Peyer's patch (tissue), 4 donors: ENCODE data around the gene DIP2A. TPM values are rescaled to one million over a fixed set of nuclear protein-coding genes. Genes with fewer than 3 reads are reported as not detected.

Source experiments
- DNase-seq, 3 donors: peaks; one replicate each; pipeline ENCODE4 v3.0.0-alpha.2; 2017 to 2019
- H3K27ac ChIP-seq, 4 donors: fragments of 200-600 bp; sonication (generic); one replicate each; pipeline ENCODE4 v1.5.1; 2016 to 2019
- H3K27me3 ChIP-seq, 2 donors: fragments of 200-600 bp; sonication (generic); one replicate each; pipeline ENCODE4 v1.5.1; 2019
- H3K36me3 ChIP-seq, 3 donors: fragments of 200-600 bp; sonication (generic); one replicate each; pipeline ENCODE4 v1.5.1; 2016 to 2019
- H3K4me1 ChIP-seq, 4 donors: fragments of 200-600 bp; sonication (generic); one replicate each; pipeline ENCODE4 v1.5.1; 2016 to 2019
- H3K4me3 ChIP-seq, 4 donors: fragments of 200-600 bp; sonication (generic); 1 replicate in 3 of 4; 2 replicates in 1 of 4; pipeline ENCODE4 v1.5.1; 2016 to 2019; ENCODE audit warnings: mild to moderate bottlenecking in 1 of 4
- H3K9me3 ChIP-seq, 4 donors: fragments of 200-600 bp; sonication (generic); one replicate each; pipeline ENCODE4 v1.5.1; 2016 to 2019; ENCODE audit warnings: mild to moderate bottlenecking in 1 of 4
- CTCF ChIP-seq, 6 experiments: fragments of 450-650 bp in 4 of 6; fragments of 200-600 bp in 2 of 6; sonication (generic) in 1 of 6; IDR thresholded peaks; one replicate each; pipeline ENCODE4 v1.5.1; 2017 to 2019; ENCODE audit warnings: antibody characterized with exemption in 6 of 6, mild to moderate bottlenecking in 3 of 6, moderate library complexity in 1 of 6
- POLR2A ChIP-seq, 2 donors: fragments of 450-650 bp; IDR thresholded peaks; one replicate each; pipeline ENCODE4 v1.5.1; 2017; ENCODE audit warnings: antibody characterized with exemption in 2 of 2, mild to moderate bottlenecking in 2 of 2, moderate library complexity in 2 of 2
- total RNA-seq, 4 donors: library from RNA; depleted of rRNA; stranded (reverse); fragments of >200 nt; gene quantifications; one replicate each; pipeline ENCODE4 v1.1.0, GENCODE V29; 2016

DIP2A gene
- total RNA-seq, 4 donors from 2014 or later, result 69.9 to 108 (median 85.3) TPM

- DNase-seq, result no peak
- no peaks in the 10 kb centered on the region for H3K9me3 ChIP-seq
- no peaks in the 10 kb centered on the region for H3K4me1 ChIP-seq
- no peak overlapping the region for H3K4me3 ChIP-seq
- peaks cover 0 to 63% (median 0%) of the 10 kb centered on the region in 3 donors for H3K36me3 ChIP-seq
- TF ChIP-seq CTCF (IDR thresholded peaks at IDR 0.05) (no peak), POLR2A (IDR thresholded peaks at IDR 0.05) (no peak)
- no peaks in the 10 kb centered on the region for H3K27me3 ChIP-seq
- H3K27ac ChIP-seq, result no peak overlapping the region
These were observed 30.4 kb upstream of the DIP2A start for GRCh38 chr21:46428286-46428685.

- DNase-seq, result peak in 1 of 3 donors; percentile 39
- Histone ChIP-seq H3K4me3 (no peak overlapping the region), H3K9me3 (no peaks in the 10 kb centered on the region), H3K36me3 (peaks cover 0 to 69% (median 0%) of the 10 kb centered on the region in 3 donors), H3K27ac (no peak overlapping the region), H3K4me1 (no peaks in the 10 kb centered on the region), H3K27me3 (no peaks in the 10 kb centered on the region)
- TF ChIP-seq POLR2A (IDR thresholded peaks at IDR 0.05) (no peak), CTCF (IDR thresholded peaks at IDR 0.05) (no peak)
These were observed 29.5 kb upstream of the DIP2A start for GRCh38 chr21:46428987-46429710.

GRCh38 chr21:46429754-46430681, 28.7 kb upstream of the DIP2A start:
- peak in 1 of 3 donors; percentile 22 for DNase-seq
- H3K36me3 ChIP-seq, result peaks cover 0 to 78% (median 0%) of the 10 kb centered on the region in 3 donors
- H3K4me3 ChIP-seq, result no peak overlapping the region
- TF ChIP-seq POLR2A (IDR thresholded peaks at IDR 0.05), result no peak
- TF ChIP-seq CTCF (IDR thresholded peaks at IDR 0.05), result no peak
- no peak overlapping the region for H3K27ac ChIP-seq
- H3K27me3 ChIP-seq, result no peaks in the 10 kb centered on the region
- no peaks in the 10 kb centered on the region for H3K9me3 ChIP-seq
- no peaks in the 10 kb centered on the region for H3K4me1 ChIP-seq

- Histone ChIP-seq H3K36me3 (peaks cover 0 to 86% (median 0%) of the 10 kb centered on the region in 3 donors), H3K27me3 (no peaks in the 10 kb centered on the region)
These were observed 27.2 kb upstream of the DIP2A start for GRCh38 chr21:46431448-46431847.

More at GRCh38 chr21:46431448-46431847, 27.2 kb upstream of the DIP2A start:
- Histone ChIP-seq H3K9me3 (no peaks in the 10 kb centered on the region), H3K27ac (no peak overlapping the region), H3K4me3 (no peak overlapping the region), H3K4me1 (no peaks in the 10 kb centered on the region)
- DNase-seq, result no peak
- TF ChIP-seq POLR2A (IDR thresholded peaks at IDR 0.05), result no peak
- no peak for TF ChIP-seq CTCF (IDR thresholded peaks at IDR 0.05)
